Kidney epithelial cell (primary cell): ENCODE results near the gene GAREM2. TPM values are rescaled to one million over a fixed set of nuclear protein-coding genes. Genes with fewer than 3 reads are reported as not detected.

Source experiments
- DNase-seq: peaks from one replicate; pipeline ENCODE4 v3.0.0-alpha.2; 2010; ENCODE audit warnings: low read depth
- H3K27me3 ChIP-seq: 2 replicates; pipeline ENCODE4 v1.6.0; 2011; ENCODE audit warnings: low read length; ENCODE audit not compliant: control insufficient read depth, insufficient read depth
- H3K36me3 ChIP-seq: 2 replicates; pipeline ENCODE4 v1.5.1; 2011; ENCODE audit warnings: low read length; ENCODE audit not compliant: control insufficient read depth, insufficient read depth
- H3K4me3 ChIP-seq: 2 replicates; pipeline ENCODE4 v1.5.1; 2011; ENCODE audit warnings: low read depth, mild to moderate bottlenecking, control low read depth, low read length
- CTCF ChIP-seq: IDR thresholded peaks from 2 replicates; pipeline ENCODE4 v1.5.1; 2011; ENCODE audit warnings: mild to moderate bottlenecking, moderate library complexity, low read length, control low read depth, inconsistent platforms; ENCODE audit not compliant: insufficient read depth, poor library complexity, severe bottlenecking
- total RNA-seq: library from RNA; depleted of rRNA; stranded (reverse); fragments of >200 nt; gene quantifications from 2 replicates; pipeline ENCODE4 v1.2.3, GENCODE V29; 2015

GAREM2 gene
- total RNA-seq, 1 donor from 2014 or later: 3.0 TPM

- Histone ChIP-seq H3K27me3 (no peaks in the 10 kb centered on the region), H3K36me3 (peaks cover 2% of the 10 kb centered on the region), H3K4me3 (no peak overlapping the region)
- no peak for DNase-seq
- no peak for TF ChIP-seq CTCF
Measured at GRCh38 chr2:26191316-26192159, 18.6 kb downstream of the GAREM2 start.

GRCh38 chr2:26193578-26194231, 20.8 kb downstream of the GAREM2 start:
- H3K4me3 ChIP-seq: no peak overlapping the region
- H3K36me3 ChIP-seq: peaks cover 3% of the 10 kb centered on the region
- H3K27me3 ChIP-seq: no peaks in the 10 kb centered on the region
- DNase-seq: no peak
- no peak for TF ChIP-seq CTCF

GRCh38 chr2:26195040-26195984, 22.4 kb downstream of the GAREM2 start:
- no peak for TF ChIP-seq CTCF
- no peak overlapping the region for H3K4me3 ChIP-seq
- peaks cover 6% of the 10 kb centered on the region for H3K36me3 ChIP-seq
- H3K27me3 ChIP-seq: no peaks in the 10 kb centered on the region
- no peak for DNase-seq

GRCh38 chr2:26196683-26197418, 24.0 kb downstream of the GAREM2 start:
- no peaks in the 10 kb centered on the region for H3K27me3 ChIP-seq
- DNase-seq: no peak
- no peak overlapping the region for H3K4me3 ChIP-seq
- TF ChIP-seq CTCF: no peak
- H3K36me3 ChIP-seq: peaks cover 6% of the 10 kb centered on the region

DNA sequence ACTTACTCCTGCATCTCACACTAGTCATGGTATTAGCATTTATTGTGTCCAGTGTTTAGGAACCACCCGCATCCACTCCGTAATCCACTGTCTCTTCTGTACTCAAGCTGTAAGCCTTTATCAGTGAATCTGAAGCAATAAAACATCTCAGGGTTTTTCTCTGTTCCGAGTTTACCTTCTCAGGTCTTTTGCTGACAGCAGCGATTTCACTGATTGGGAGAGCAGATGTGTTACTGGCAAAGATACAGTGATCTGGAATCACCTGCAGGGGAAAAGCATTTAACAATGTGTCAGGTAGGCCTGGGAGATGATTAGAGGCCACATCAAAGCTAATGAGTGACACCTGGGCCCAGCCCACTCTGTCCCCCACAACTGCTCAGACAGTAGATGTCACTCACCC, 24.6 kb downstream of the GAREM2 start:
- no peak for DNase-seq
- no peak overlapping the region for H3K4me3 ChIP-seq
- H3K27me3 ChIP-seq: no peaks in the 10 kb centered on the region
- no peak for TF ChIP-seq CTCF
- peaks cover 6% of the 10 kb centered on the region for H3K36me3 ChIP-seq
